MG63 (cell line): ENCODE data around the gene GPT2. TPM values are rescaled to one million over a fixed set of nuclear protein-coding genes. Genes with fewer than 3 reads are reported as not detected.
"Not testable (repeated sequence)": the region's sequence is repeated elsewhere in the genome, so short reads cannot be mapped to it uniquely, and the experiment has no call there.

Experiments used
- DNase-seq: peaks from one replicate; pipeline ENCODE4 v3.0.0-alpha.2; 2020
- H3K27me3 ChIP-seq: fragments of 250-450 bp; sonication (Bioruptor Pico); 2 replicates; pipeline ENCODE4 v1.5.1; 2020; ENCODE audit warnings: mild to moderate bottlenecking, moderate library complexity
- H3K36me3 ChIP-seq: fragments of 250-450 bp; sonication (Bioruptor Pico); 2 replicates; pipeline ENCODE4 v1.5.1; 2020; ENCODE audit warnings: mild to moderate bottlenecking, moderate library complexity
- H3K4me3 ChIP-seq: fragments of 250-450 bp; sonication (Bioruptor Pico); 2 replicates; pipeline ENCODE4 v1.5.1; 2020; ENCODE audit warnings: mild to moderate bottlenecking, moderate library complexity
- H3K9me3 ChIP-seq: fragments of 250-450 bp; sonication (Bioruptor Pico); 2 replicates; pipeline ENCODE4 v1.5.1; 2020; ENCODE audit warnings: mild to moderate bottlenecking, moderate library complexity
- total RNA-seq: library from RNA; depleted of rRNA; stranded (reverse); fragments of >200 nt; shearing (Covaris generic); gene quantifications from 2 replicates; pipeline ENCODE4 v1.2.3, GENCODE V29; 2014; ENCODE audit warnings: low replicate concordance

Gene GPT2
- total RNA-seq, 1 experiment from 2014 or later = 67.1 TPM

DNA sequence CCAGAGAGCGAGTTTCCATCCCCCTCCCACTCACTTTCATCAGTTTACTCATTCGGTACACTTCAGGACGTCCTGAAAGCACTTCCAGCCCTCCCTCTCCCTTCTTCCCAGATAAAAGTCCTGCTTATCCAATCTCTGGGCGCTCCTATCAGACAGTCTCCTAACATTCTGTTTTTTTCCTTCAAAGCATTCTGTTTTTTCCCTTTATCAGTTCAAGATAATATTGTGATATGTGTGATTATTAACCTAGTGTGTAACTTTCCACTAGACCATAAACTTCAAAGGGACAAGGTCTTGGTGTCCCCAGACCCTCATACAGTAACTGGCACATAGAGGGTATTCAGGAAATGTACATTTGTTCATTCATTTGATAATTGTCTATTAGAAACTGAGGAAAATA, 28.8 kb upstream of the GPT2 start:
- no peak for DNase-seq
- H3K27me3 ChIP-seq = no peaks in the 10 kb centered on the region
- no peaks in the 10 kb centered on the region for H3K9me3 ChIP-seq
- H3K36me3 ChIP-seq = no peaks in the 10 kb centered on the region
- H3K4me3 ChIP-seq = no peak overlapping the region

DNA sequence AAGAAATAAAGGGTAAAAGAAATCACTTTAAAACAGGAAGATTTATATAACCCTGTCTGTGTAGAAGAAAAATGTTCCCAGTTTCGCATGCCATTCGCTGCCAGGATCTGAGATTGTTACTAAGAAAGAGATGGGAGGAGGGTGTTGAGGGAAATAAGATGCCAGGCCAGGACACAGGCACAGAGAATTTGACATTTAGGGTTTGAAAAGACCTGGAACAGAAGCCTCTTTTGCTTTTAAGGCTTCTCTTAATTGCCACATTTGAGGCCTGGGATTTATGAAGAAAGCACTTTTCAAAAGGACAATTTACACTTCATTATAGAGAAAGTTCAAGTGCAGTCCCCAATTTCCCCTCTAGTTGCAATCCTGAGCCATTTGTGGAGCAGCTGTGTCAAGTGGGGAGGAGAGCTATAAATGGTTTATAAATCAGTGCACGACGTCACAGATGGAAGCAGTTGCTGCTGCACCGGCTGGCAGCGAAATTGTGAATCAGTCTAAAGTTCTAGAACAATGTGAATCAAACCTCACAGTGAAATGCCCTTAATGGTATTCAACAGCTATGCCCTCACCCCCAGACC, 26.7 kb upstream of the GPT2 start:
- Histone ChIP-seq H3K36me3 (no peaks in the 10 kb centered on the region), H3K4me3 (no peak overlapping the region), H3K27me3 (no peaks in the 10 kb centered on the region), H3K9me3 (peaks cover under 1% of the 10 kb centered on the region; the same call in 1 of the 2 replicates)
- peak; percentile 62 for DNase-seq

DNA sequence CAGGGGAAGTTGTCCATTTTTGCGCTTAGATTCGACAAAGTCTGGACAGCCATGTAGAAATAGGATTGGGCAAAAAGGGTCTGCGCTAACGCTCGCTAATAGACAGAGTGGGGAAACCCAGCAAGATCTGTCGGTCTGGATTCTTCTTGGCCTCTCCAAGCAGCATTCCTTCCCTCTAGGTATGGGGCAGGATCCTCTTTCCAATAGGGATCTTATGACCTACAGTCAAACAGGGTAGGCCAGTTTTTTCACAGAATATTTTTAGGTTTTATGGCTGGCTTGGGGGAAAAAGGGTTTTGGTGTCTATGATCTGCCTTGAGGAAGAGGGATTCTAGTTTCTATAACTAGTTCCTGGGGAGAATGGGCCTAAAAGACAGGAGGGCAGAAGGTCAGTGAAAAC, 26.0 kb upstream of the GPT2 start:
- DNase-seq = no peak
- Histone ChIP-seq H3K9me3 (peaks cover 3% of the 10 kb centered on the region; the same call in 1 of the 2 replicates), H3K27me3 (no peaks in the 10 kb centered on the region), H3K4me3 (no peak overlapping the region), H3K36me3 (no peaks in the 10 kb centered on the region)

DNA sequence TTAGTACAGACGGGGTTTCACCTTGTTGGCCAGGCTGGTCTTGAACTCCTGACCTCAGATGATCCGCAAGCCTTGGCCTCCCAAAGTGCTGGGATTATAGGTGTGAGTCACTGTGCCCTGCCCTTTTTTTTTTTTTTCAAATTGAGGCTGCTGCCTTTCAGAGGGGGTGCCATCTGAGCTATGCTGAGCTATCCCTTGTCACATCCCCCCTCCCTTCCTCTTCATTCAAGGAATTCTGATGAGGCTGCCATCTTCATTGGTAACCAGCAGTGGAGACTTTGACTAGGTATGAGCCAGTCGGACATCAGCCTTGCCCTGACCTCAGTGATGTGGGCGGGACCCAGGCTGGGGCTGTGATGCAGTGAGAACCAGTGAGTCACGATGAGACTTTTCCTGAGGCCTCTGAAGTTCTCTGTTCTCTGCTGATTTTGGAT, 24.4 kb upstream of the GPT2 start:
- Histone ChIP-seq H3K36me3 (no peaks in the 10 kb centered on the region), H3K9me3 (peaks cover 3% of the 10 kb centered on the region; the same call in 1 of the 2 replicates)
- DNase-seq = peak; percentile 96

DNA sequence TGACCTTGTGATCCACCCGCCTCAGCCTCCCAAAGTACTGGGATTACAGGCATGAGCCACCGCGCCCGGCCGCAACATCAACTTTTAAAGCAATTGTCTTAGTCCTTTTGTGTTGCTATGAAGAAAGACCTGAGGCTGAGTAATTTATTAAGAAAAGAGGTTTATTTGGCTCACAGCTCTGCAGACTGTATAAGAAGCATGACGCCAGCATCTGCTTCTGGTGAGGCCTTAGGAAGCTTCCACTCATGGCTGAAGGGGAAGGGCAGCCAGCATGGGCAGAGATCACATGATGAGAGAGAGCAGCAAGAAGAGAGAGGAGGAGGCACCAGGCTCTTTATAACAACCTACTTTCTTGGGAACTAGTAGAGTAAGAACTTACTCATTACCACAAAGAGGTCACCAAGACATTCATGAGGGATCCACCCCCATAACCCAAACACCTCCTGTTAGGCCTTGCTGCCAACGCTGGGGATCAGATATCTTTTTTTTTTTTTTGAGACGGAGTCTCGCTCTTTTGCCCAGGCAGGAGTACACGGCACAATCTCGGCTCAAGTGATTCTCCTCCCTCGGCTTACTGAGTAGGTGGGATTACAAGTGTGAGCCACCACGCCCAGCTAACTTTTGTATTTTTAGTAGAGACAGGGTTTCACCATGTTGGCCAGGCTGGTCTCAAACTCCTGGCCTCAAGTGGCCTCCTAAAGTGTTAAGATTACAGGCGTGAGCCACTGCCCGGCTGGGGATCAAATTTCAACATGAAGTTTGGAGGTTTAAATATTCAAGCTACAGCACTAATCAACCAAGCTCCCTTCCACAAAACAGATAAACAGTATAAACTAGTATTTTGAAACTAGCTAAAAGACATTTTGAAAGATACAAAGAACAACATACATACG, 21.4 kb upstream of the GPT2 start:
- no peak overlapping the region for H3K4me3 ChIP-seq
- no peaks in the 10 kb centered on the region for H3K36me3 ChIP-seq
- H3K9me3 ChIP-seq = peaks cover 3% of the 10 kb centered on the region; the same call in 1 of the 2 replicates
- H3K27me3 ChIP-seq = no peaks in the 10 kb centered on the region
- DNase-seq = no peak

More for the DNA sequence above, 24.4 kb upstream of the GPT2 start:
- no peak overlapping the region for H3K4me3 ChIP-seq
- no peaks in the 10 kb centered on the region for H3K27me3 ChIP-seq

DNA sequence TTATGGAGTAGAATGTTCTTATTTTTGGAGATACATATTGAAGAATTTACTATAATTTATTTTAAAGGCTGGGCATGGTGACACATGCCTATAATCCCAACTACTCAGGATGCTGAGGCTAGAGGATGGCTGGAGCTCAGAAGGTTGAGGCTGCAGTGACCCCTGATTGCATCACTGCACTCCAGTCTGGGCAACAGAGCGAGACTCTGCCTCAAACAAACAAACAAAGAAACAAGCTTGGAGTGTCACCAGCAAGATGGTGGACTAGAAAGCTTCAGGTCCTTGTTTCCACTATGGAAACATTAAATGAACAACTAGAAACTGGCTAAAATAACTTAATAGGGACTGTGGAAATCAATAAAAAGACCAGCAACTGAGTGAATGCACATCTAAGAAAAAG, 17.9 kb upstream of the GPT2 start:
- no peaks in the 10 kb centered on the region for H3K36me3 ChIP-seq

DNA sequence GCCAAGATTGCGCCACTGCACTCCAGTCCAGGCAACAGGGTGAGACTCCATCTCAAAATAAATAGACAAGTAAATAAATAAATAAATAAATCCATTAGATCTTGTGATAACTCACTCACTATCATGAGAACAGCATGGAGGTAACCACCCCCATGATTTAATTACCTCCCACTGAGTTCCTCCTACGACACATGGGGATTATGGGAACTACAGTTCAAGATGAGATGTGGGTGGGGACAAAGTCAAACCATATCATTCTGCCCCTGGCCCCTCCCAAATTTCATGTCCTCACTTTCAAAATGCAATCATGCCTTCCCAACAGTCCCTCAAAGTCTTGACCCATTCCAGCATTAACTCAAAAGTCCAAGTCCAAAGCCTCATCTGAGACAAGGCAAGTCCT, 16.7 kb upstream of the GPT2 start:
- H3K36me3 ChIP-seq, H3K4me3 ChIP-seq, DNase-seq, H3K27me3 ChIP-seq, H3K9me3 ChIP-seq: not testable (repeated sequence)

More for the DNA sequence above, 17.9 kb upstream of the GPT2 start:
- H3K27me3 ChIP-seq = no peaks in the 10 kb centered on the region
- peaks cover 3% of the 10 kb centered on the region; the same call in 1 of the 2 replicates for H3K9me3 ChIP-seq
- DNase-seq = no peak
- no peak overlapping the region for H3K4me3 ChIP-seq

DNA sequence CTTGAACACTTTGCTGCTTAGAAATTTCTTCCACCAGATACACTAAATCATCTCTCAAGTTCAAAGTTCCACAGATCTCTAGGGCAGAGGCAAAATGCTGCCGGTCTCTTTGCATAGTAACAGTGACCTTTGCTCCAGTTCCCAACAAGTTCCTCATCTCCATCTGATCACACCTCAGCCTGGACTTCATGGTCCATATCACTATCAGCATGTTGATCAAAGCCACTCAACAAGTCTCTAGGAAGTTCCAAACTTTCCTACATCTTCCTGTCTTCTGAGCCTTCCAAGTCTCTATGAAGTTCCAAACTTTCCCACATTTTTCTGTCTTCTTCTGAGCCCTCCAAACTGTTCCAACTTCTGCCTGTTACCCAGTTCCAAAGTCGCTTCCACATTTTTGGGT, 15.3 kb upstream of the GPT2 start:
- not testable (repeated sequence) for H3K27me3 ChIP-seq, H3K4me3 ChIP-seq, H3K9me3 ChIP-seq, DNase-seq, H3K36me3 ChIP-seq

DNA sequence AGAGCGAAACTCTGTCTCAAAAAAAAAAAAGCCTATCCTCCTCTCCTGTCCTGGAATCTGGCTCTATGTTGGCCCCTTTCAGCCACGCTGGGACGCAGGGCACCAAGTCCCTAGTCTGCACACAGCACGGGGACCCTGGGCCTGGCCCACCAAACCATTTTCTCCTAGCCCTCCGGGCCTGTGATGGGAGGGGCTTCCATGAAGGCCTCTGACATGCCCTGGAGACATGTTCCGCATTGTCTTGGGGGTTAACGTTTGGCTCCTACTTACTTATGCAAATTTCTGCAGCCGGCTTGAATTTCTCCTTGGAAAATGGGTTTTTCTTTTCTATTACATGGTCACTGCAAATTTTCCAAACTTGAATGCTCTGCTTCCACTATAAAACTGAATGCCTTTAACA, 12.6 kb upstream of the GPT2 start:
- Histone ChIP-seq H3K4me3 (no peak overlapping the region), H3K27me3 (no peaks in the 10 kb centered on the region), H3K36me3 (no peaks in the 10 kb centered on the region), H3K9me3 (no peaks in the 10 kb centered on the region)
- no peak for DNase-seq

DNA sequence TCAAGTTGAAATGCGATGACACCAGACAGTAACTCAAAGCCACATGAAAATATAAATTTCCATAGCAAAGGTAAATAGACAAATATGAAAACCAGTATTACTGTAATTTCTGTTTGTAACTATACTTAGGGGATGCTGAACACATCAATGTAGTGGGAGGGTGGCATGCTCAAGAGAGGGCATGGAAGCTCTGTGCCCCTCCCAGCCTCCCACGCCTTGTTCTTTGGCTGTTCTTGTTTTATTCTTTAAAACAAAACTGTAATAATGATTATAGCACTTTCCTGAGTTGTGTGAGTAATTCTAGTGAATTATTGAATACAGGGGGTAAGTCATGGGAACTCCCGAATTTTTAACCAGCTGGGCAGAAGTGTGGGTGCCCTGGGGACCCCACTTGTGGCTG, 11.0 kb upstream of the GPT2 start:
- Histone ChIP-seq H3K36me3 (no peaks in the 10 kb centered on the region), H3K4me3 (no peak overlapping the region), H3K9me3 (no peaks in the 10 kb centered on the region), H3K27me3 (no peaks in the 10 kb centered on the region)
- no peak for DNase-seq

DNA sequence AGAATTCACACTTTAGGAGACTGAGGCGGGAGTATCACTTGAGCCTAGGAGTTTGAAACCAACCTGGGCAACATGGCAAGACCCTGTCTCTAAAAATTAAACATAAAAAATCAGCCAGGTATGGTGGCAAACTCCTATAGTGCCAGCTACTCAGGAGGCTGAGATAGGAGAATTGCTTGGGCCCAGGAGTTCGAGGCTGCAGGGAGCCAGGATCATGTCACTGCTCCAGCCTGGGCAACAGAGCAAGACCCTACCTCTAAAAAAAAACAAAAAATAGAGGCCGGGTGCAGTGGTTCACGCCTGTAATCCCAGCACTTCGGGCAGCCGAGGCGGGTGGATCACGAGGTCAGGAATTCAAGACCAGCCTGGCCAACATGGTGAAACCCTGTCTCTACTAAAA, 8.9 kb upstream of the GPT2 start:
- H3K9me3 ChIP-seq = no peaks in the 10 kb centered on the region
- H3K27me3 ChIP-seq = no peaks in the 10 kb centered on the region
- DNase-seq = no peak
- H3K4me3 ChIP-seq = no peak overlapping the region
- no peaks in the 10 kb centered on the region for H3K36me3 ChIP-seq

DNA sequence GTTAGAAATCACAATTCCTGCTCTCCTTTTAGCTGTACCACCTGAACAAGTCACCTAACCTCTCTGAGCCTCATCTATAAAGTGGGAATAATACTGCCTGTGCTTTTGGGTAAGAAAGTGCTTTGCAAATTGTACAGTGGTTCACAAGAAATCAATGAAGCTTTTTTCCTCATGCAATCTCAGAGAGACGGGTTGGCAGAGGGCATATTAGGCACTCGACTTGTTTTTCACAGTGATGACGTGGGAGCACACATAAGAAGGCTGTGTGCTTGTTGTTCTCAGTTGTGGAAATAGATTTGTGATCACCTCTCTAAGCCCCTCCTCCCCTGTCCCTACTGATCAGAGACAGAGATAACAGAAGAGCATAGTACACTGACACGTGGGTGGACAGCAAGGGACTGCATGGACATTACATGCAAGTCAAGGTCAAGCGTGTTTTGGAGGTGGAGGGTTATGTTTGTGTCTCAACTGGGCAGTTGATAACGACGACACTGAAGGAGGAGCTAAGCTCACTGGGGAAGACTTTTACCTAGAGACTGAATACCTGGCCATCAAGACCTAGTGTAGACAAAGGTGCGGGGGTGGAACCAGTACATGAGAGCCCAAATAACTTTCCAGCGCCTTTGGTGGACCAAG, 1.7 kb upstream of the GPT2 start:
- Histone ChIP-seq H3K27me3 (no peaks in the 10 kb centered on the region), H3K9me3 (no peaks in the 10 kb centered on the region), H3K4me3 (no peak overlapping the region), H3K36me3 (peaks cover 23% of the 10 kb centered on the region)
- DNase-seq = no peak

DNA sequence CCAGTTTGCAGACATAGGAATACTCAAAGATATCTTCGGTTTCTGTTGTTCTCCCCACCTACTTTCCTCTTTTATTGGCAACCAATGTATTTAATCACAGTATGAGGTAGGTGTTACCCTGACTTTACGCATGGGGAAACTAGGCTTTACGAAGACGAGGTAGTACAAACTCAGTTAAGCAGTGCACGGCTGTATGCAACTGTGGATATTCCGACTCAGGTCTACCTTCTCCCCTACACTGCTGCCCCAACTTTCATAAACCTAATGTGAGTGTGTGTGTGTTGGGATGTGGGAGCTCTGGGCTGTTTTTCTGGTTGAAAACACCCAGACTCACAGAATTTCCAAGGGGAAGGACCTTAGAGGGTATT, 1.2 kb upstream of the GPT2 start:
- peaks cover 28% of the 10 kb centered on the region for H3K36me3 ChIP-seq
- H3K4me3 ChIP-seq = no peak overlapping the region; the same call in 1 of the 2 replicates
- H3K27me3 ChIP-seq = no peaks in the 10 kb centered on the region
- no peaks in the 10 kb centered on the region for H3K9me3 ChIP-seq
- DNase-seq = no peak

DNA sequence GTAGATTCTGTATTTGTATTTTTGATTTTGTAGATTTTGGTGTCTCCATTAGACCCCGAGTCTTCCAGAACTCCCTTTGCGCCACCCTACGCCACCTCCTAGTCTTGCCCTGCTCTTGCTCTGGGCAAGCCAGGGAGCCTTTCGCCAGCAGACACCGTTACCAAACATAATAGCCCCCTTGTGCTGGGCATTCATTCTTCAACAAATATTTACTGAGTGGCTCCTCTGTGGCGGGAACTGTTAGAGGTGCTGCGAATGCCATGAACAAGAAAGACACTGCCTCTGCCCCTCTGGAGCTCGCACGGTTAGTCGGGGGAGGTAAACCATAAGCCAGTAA, 841 bp upstream of the GPT2 start:
- Histone ChIP-seq H3K9me3 (no peaks in the 10 kb centered on the region), H3K36me3 (peaks cover 32% of the 10 kb centered on the region), H3K27me3 (no peaks in the 10 kb centered on the region), H3K4me3 (peak overlapping the region; percentile 95)
- no peak for DNase-seq

DNA sequence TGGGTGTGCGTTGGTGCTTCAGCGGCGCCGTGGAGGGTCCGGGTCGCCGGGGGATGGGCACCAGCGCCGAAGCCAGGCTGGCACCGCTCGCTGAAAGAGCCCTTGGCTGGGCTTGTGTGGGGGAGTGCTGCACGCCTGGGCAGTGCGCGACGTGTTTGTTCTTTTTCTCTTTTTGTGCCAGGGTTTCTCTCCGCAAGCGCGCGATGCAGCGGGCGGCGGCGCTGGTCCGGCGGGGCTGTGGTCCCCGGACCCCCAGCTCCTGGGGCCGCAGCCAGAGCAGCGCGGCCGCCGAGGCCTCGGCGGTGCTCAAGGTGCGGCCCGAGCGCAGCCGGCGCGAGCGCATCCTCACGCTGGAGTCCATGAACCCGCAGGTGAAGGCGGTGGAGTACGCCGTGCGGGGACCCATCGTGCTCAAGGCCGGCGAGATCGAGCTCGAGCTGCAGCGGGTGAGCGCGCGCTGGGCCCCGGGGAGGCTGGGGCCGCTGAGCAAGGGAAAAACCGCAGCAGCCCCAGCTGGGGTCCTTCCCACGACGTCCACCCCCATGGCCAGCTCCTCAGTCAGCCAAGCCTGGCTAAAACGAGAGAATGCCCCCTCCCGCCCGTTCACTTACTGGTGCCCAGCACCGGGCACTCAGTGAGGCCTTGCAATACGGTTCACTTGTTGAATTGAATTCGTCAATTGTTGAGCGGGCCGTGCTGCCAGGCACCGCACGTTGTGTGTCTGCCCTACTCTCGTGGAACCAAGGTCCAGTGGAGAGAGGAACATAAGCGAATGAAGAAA, 541 bp downstream of the GPT2 start:
- Histone ChIP-seq H3K36me3 (peaks cover 44% of the 10 kb centered on the region), H3K4me3 (peak overlapping the region; percentile 95), H3K9me3 (no peaks in the 10 kb centered on the region), H3K27me3 (no peaks in the 10 kb centered on the region)
- peak; percentile 24 for DNase-seq

DNA sequence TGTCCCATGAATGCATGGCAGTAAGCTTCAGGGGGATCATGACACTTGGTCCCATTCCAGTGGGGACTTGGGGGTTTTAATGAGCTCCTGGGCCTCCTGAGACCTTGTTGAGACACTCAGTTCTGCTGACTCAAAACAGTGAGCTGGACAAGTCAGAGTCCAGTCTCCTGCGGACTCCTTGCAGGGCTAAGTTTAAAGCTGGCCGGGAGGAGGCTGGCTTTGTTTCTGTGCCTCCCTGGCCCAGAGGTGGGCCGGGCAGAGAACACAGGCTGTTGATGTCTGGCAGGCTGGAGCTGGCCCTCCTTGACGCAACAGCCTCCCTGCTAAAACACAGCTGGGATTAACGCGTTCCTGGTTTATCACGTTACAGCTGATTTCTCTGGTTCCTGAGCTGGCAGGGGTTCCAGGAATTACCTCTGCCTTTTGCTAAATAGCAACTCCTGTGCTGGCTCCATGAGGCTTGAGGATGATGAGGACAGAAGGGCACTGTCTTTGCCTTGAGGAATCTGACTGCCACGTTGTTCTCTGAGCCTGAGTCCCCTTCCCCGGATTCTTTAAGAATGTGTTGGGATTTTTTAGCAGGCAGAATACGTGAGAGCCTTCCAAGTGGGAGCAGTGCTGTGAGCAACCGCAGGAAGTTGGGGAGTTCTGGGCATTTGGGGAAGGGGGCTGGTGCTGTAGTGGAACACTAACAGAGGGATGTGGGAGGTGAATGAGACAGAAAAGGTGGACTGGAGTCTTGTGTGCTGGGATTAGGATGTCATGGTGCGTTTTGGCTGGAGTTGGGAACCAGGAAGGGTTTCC, 2.0 kb downstream of the GPT2 start:
- DNase-seq = peak; percentile 25
- H3K9me3 ChIP-seq = no peaks in the 10 kb centered on the region
- peaks cover 52% of the 10 kb centered on the region for H3K36me3 ChIP-seq
- no peaks in the 10 kb centered on the region for H3K27me3 ChIP-seq
- peak overlapping the region; percentile 95 for H3K4me3 ChIP-seq
